Hypothalamus (tissue), 51 donors: ENCODE data around the gene CREM.

Experiments used
- DNase-seq, 51 donors: peaks; one replicate each; lab custom pipeline; 2025; lab: John Stamatoyannopoulos, UW

CREM gene

GRCh38 chr10:35257057-35257983 is 130.7 kb downstream of the CREM start:
- DNase-seq, result no peak

DNA sequence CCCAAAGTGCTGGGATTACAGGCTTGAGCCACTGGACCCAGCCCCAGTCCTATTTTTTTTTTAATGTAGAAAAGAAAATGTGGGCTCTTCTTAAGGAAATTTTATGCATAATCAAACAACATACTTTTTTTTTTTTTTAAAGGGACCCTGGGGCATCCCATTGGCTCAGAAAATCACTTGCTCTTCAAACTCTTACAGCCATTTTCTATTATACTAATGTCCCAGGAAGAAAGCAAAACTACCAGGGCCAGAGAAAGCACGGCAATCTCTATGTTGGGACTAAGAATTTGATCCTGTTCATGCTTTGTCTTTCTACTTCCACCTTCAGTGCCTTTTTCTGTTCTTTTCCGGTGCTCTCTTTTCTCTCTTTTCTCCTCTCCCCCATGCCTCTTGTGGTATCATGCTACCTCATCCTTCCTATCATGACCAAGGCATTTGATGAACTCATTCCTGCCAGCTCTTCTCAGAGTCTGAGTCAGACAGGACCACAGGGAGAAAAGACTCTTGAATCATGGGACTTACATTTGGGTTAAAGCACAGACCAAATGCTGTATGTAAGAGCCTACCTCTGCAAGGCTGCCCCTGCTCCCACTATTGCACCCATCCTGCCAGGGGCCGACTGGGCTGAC is 133.2 kb downstream of the CREM start:
- no peak for DNase-seq

GRCh38 chr10:35262436-35262835 is 135.8 kb downstream of the CREM start:
- no peak for DNase-seq
